ENCODE results near the gene AASS. TPM values are rescaled to one million over a fixed set of nuclear protein-coding genes. Genes with fewer than 3 reads are reported as not detected.
A peak's percentile ranks its signal among the peaks of the same experiment; 100 is the strongest.
"Not testable (repeated sequence)": the region's sequence is repeated elsewhere in the genome, so short reads cannot be mapped to it uniquely, and the experiment has no call there.

Gene AASS
- total RNA-seq, 1 donor from 2014 or later: 35.6 TPM

GRCh38 chr7:122135275-122135674 lies 8.8 kb downstream of the AASS start:
- DNase-seq (no peak), ATAC-seq (peak; percentile 74)
- intact Hi-C loops (cut with DNase I): no loop called here
- H3K36me3 ChIP-seq: no peaks in the 10 kb centered on the region
- H3K4me3 ChIP-seq: no peak overlapping the region
- TF ChIP-seq CTCF (IDR thresholded peaks at IDR 0.05): no peak
- no peaks in the 10 kb centered on the region for H3K27me3 ChIP-seq
- H3K4me1 ChIP-seq: peaks cover 10% of the 10 kb centered on the region
- H3K27ac ChIP-seq: no peak overlapping the region
- no peaks in the 10 kb centered on the region for H3K9me3 ChIP-seq

- H3K4me1 ChIP-seq; H3K27ac ChIP-seq; H3K36me3 ChIP-seq; DNase-seq; ATAC-seq; H3K9me3 ChIP-seq; intact Hi-C loops (cut with DNase I); H3K4me3 ChIP-seq; H3K27me3 ChIP-seq: not testable (repeated sequence)
These were observed 9.3 kb downstream of the AASS start for GRCh38 chr7:122134793-122135192.

GRCh38 chr7:122133477-122133876 lies 10.6 kb downstream of the AASS start:
- Histone ChIP-seq H3K36me3 (peaks cover 4% of the 10 kb centered on the region), H3K4me1 (peaks cover 10% of the 10 kb centered on the region), H3K4me3 (no peak overlapping the region), H3K9me3 (no peaks in the 10 kb centered on the region), H3K27me3 (no peaks in the 10 kb centered on the region), H3K27ac (no peak overlapping the region)
- no peak for DNase-seq
- ATAC-seq: no peak
- intact Hi-C loops (cut with DNase I): no loop called here
- TF ChIP-seq CTCF (IDR thresholded peaks at IDR 0.05): no peak

- H3K27me3 ChIP-seq: no peaks in the 10 kb centered on the region
- peaks cover 9% of the 10 kb centered on the region for H3K36me3 ChIP-seq
- no peak overlapping the region for H3K27ac ChIP-seq
- intact Hi-C loops (cut with DNase I): no loop called here
- DNase-seq: no peak
- H3K4me1 ChIP-seq: peaks cover 10% of the 10 kb centered on the region
- no peak for ATAC-seq
- no peak for TF ChIP-seq CTCF (IDR thresholded peaks at IDR 0.05)
- H3K9me3 ChIP-seq: no peaks in the 10 kb centered on the region
- H3K4me3 ChIP-seq: no peak overlapping the region
These were observed 11.7 kb downstream of the AASS start for GRCh38 chr7:122132341-122132740.

GRCh38 chr7:122123746-122124145 lies 20.3 kb downstream of the AASS start:
- no peak for TF ChIP-seq CTCF (IDR thresholded peaks at IDR 0.05)
- Histone ChIP-seq H3K27ac (no peak overlapping the region), H3K4me1 (no peaks in the 10 kb centered on the region), H3K27me3 (no peaks in the 10 kb centered on the region), H3K4me3 (no peak overlapping the region), H3K9me3 (no peaks in the 10 kb centered on the region), H3K36me3 (peaks cover 4% of the 10 kb centered on the region)
- no peak for DNase-seq
- no peak for ATAC-seq
- intact Hi-C loops (cut with DNase I): no loop called here

- Histone ChIP-seq H3K27me3 (no peaks in the 10 kb centered on the region), H3K27ac (no peak overlapping the region), H3K4me3 (no peak overlapping the region), H3K4me1 (no peaks in the 10 kb centered on the region), H3K36me3 (peaks cover 48% of the 10 kb centered on the region), H3K9me3 (no peaks in the 10 kb centered on the region)
- TF ChIP-seq CTCF (IDR thresholded peaks at IDR 0.05): no peak
- intact Hi-C loops (cut with DNase I): no loop called here
- no peak for ATAC-seq
- DNase-seq: no peak
These were observed 25.3 kb downstream of the AASS start for GRCh38 chr7:122118757-122119156.

Data from upper lobe of right lung (tissue), 1 donor.